ENCODE measurements around the gene AUH. TPM values are rescaled to one million over a fixed set of nuclear protein-coding genes. Genes with fewer than 3 reads are reported as not detected.

The AUH gene
- total and polyA plus RNA-seq, 10 of the 15 experiments (the other 5 are each of a cell fraction or from before 2014, with no cell fraction given), result 1.7 to 7.3 (median 4.6) TPM

DNA sequence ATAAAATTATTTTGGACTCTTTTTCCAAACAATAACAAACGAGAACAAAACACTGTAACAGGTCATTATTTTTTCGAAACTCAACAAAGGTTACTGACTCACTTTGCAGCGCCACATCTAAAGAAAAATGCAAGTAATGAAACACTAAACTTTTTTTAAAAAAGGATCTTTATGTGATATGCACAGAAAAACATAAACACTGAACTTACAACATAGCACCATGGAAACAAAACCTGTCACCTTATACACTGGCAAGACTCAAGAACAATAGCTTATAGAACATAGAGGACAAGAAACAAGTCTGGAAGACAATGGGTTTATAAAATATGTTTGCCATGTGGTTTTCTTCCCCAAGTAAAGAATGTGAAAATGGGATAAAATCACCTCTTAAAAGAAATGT, 85.2 kb downstream of the AUH start:
- no peak overlapping the region for H3K4me2 ChIP-seq (ENCODE audit: control insufficient read depth, insufficient read depth)
- H3K4me3 ChIP-seq, result no peak overlapping the region
- in situ Hi-C loops (cut with MboI), result no loop called here
- H4K20me1 ChIP-seq (ENCODE audit: control insufficient read depth, insufficient read depth), result no peaks in the 10 kb centered on the region
- ATAC-seq, result no peak
- H3K9me3 ChIP-seq (replicated peaks; ENCODE audit: control insufficient read depth, insufficient read depth, low read length), result no peaks in the 10 kb centered on the region
- ChIA-PET CTCF (interaction anchor here (0.6 to 0.8 kb wide), 2 partner anchors 14 to 21 kb away, joined by 3 read pairs; no protein-coding TSS in a partner anchor), RAD21 (ENCODE audit: unreplicated experiment) (no interaction called here), POLR2A (no interaction called here), SMC1A (ENCODE audit: uncharacterized antibody, unreplicated experiment) (no interaction called here)
- H3K36me3 ChIP-seq (ENCODE audit: control insufficient read depth in 2 of 2, insufficient read depth in 2 of 2, low read length in 1 of 2), result no peaks in the 10 kb centered on the region
- H3K27me3 ChIP-seq (replicated peaks in 1 of 2; ENCODE audit: control insufficient read depth in 2 of 2, insufficient read depth in 2 of 2, low read length in 1 of 2), result no peaks in the 10 kb centered on the region
- H2AFZ ChIP-seq (ENCODE audit: control insufficient read depth, low read depth, low read length), result no peak overlapping the region
- no peak for FAIRE-seq
- no peak for DNase-seq (ENCODE audit: low read depth, low spot score)
- BruUV-seq (replicated peaks), result no TSS peak
- H3K4me1 ChIP-seq (ENCODE audit: control insufficient read depth, insufficient read depth, low read length), result peaks cover 8% of the 10 kb centered on the region; the same call in 1 of the 2 replicates
- 92% methylated on average over 3 of the region's 3 CpGs for WGBS (ENCODE audit: insufficient coverage, insufficient replicate concordance, low lambda C conversion rate, missing lambda C conversion rate)
- intact Hi-C loops (cut with micrococcal nuclease; ENCODE audit: unreplicated experiment), result loop anchor here (10.0 kb wide), 1 partner anchor 148 kb away; the partner anchor contains the start of gene NFIL3
- no peak overlapping the region for H3K9ac ChIP-seq (ENCODE audit: control insufficient read depth, insufficient read depth, low read length)
- no peak overlapping the region for H3K27ac ChIP-seq (ENCODE audit: control insufficient read depth, insufficient read depth)
- no peaks in the 10 kb centered on the region for H3K79me2 ChIP-seq (ENCODE audit: control insufficient read depth, insufficient read depth, low read length)
- TF ChIP-seq ZNF622 (IDR thresholded peaks at IDR 0.05) (no peak), STAT3 (IDR thresholded peaks at IDR 0.05; ENCODE audit: low read depth, low read length) (no peak), NFXL1 (IDR thresholded peaks at IDR 0.05; ENCODE audit: borderline replicate concordance) (no peak), ZNF384 (IDR thresholded peaks at IDR 0.05; ENCODE audit: borderline replicate concordance, low read depth, low read length) (no peak), NRF1 (conservative IDR thresholded peaks at IDR 0.05; ENCODE audit: low read depth, low read length) (no peak), TCF3 (IDR thresholded peaks at IDR 0.05; ENCODE audit: borderline replicate concordance, insufficient read depth, low read depth, low read length) (no peak), ZNF274 (IDR thresholded peaks at IDR 0.05; ENCODE audit: insufficient read depth, insufficient read length) (no peak), RUNX3 (IDR thresholded peaks at IDR 0.05; ENCODE audit: low read length) (no peak), SMAD5 (IDR thresholded peaks at IDR 0.05; ENCODE audit: low read depth) (no peak), SMARCA5 (IDR thresholded peaks at IDR 0.05) (no peak), GABPA (IDR thresholded peaks at IDR 0.05; ENCODE audit: low read depth) (no peak), GATAD2B (conservative IDR thresholded peaks at IDR 0.05; ENCODE audit: low read depth) (no peak)
- TF ChIP-seq, protein P1, sequence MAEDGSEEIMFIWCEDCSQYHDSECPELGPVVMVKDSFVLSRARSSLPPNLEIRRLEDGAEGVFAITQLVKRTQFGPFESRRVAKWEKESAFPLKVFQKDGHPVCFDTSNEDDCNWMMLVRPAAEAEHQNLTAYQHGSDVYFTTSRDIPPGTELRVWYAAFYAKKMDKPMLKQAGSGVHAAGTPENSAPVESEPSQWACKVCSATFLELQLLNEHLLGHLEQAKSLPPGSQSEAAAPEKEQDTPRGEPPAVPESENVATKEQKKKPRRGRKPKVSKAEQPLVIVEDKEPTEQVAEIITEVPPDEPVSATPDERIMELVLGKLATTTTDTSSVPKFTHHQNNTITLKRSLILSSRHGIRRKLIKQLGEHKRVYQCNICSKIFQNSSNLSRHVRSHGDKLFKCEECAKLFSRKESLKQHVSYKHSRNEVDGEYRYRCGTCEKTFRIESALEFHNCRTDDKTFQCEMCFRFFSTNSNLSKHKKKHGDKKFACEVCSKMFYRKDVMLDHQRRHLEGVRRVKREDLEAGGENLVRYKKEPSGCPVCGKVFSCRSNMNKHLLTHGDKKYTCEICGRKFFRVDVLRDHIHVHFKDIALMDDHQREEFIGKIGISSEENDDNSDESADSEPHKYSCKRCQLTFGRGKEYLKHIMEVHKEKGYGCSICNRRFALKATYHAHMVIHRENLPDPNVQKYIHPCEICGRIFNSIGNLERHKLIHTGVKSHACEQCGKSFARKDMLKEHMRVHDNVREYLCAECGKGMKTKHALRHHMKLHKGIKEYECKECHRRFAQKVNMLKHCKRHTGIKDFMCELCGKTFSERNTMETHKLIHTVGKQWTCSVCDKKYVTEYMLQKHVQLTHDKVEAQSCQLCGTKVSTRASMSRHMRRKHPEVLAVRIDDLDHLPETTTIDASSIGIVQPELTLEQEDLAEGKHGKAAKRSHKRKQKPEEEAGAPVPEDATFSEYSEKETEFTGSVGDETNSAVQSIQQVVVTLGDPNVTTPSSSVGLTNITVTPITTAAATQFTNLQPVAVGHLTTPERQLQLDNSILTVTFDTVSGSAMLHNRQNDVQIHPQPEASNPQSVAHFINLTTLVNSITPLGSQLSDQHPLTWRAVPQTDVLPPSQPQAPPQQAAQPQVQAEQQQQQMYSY (CRISPR knock-in tag; IDR thresholded peaks at IDR 0.05), result no peak
- TF ChIP-seq, protein P2, sequence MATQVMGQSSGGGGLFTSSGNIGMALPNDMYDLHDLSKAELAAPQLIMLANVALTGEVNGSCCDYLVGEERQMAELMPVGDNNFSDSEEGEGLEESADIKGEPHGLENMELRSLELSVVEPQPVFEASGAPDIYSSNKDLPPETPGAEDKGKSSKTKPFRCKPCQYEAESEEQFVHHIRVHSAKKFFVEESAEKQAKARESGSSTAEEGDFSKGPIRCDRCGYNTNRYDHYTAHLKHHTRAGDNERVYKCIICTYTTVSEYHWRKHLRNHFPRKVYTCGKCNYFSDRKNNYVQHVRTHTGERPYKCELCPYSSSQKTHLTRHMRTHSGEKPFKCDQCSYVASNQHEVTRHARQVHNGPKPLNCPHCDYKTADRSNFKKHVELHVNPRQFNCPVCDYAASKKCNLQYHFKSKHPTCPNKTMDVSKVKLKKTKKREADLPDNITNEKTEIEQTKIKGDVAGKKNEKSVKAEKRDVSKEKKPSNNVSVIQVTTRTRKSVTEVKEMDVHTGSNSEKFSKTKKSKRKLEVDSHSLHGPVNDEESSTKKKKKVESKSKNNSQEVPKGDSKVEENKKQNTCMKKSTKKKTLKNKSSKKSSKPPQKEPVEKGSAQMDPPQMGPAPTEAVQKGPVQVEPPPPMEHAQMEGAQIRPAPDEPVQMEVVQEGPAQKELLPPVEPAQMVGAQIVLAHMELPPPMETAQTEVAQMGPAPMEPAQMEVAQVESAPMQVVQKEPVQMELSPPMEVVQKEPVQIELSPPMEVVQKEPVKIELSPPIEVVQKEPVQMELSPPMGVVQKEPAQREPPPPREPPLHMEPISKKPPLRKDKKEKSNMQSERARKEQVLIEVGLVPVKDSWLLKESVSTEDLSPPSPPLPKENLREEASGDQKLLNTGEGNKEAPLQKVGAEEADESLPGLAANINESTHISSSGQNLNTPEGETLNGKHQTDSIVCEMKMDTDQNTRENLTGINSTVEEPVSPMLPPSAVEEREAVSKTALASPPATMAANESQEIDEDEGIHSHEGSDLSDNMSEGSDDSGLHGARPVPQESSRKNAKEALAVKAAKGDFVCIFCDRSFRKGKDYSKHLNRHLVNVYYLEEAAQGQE (IDR thresholded peaks at IDR 0.05; ENCODE audit: low read depth, low read length), result no peak
- TF ChIP-seq, protein P3, sequence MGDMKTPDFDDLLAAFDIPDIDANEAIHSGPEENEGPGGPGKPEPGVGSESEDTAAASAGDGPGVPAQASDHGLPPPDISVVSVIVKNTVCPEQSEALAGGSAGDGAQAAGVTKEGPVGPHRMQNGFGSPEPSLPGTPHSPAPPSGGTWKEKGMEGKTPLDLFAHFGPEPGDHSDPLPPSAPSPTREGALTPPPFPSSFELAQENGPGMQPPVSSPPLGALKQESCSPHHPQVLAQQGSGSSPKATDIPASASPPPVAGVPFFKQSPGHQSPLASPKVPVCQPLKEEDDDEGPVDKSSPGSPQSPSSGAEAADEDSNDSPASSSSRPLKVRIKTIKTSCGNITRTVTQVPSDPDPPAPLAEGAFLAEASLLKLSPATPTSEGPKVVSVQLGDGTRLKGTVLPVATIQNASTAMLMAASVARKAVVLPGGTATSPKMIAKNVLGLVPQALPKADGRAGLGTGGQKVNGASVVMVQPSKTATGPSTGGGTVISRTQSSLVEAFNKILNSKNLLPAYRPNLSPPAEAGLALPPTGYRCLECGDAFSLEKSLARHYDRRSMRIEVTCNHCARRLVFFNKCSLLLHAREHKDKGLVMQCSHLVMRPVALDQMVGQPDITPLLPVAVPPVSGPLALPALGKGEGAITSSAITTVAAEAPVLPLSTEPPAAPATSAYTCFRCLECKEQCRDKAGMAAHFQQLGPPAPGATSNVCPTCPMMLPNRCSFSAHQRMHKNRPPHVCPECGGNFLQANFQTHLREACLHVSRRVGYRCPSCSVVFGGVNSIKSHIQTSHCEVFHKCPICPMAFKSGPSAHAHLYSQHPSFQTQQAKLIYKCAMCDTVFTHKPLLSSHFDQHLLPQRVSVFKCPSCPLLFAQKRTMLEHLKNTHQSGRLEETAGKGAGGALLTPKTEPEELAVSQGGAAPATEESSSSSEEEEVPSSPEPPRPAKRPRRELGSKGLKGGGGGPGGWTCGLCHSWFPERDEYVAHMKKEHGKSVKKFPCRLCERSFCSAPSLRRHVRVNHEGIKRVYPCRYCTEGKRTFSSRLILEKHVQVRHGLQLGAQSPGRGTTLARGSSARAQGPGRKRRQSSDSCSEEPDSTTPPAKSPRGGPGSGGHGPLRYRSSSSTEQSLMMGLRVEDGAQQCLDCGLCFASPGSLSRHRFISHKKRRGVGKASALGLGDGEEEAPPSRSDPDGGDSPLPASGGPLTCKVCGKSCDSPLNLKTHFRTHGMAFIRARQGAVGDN (IDR thresholded peaks at IDR 0.05), result no peak
